ENCODE measurements around the gene MAP3K4.
A peak's percentile ranks its signal among the peaks of the same experiment; 100 is the strongest.

Gene MAP3K4

DNA sequence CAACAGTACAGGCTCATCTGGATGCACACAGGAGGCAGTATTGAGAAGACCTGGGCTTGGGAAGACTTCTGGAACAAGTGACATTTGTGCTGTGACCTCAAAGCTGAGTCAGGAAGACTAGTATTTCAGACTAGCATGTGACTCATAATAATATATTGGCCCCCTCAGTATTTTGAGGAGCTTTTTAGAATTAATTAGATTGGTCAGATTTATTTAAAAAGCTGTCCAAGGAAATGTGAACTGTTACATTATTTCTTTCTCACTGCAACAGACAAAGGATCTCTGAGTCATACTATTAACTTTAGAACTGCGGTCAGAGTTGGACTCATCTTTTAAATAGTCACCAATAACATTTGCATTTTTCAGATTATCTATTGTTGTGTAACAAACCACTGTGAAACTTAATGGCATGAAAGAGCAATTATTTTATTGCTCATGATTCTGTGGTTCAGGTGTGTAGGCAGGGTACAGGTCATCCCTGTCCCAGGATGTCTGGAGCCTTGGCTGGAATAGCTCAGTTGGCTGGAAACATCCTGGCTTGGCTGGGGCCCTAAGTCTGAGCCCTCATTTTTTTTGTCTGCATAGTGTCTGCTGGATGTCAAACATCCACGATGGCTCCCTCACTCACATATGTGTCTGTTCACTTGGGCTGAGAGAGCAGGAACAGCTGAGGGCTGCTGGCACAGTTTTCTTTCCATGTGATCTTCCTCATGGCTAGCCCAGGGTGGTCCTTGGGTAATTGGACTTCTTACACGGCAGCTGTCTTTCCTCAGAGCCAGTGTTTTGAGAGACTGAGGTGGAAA, 46.9 kb downstream of the MAP3K4 start:
- peak; percentile 9 to 49 (median 42) for DNase-seq

DNA sequence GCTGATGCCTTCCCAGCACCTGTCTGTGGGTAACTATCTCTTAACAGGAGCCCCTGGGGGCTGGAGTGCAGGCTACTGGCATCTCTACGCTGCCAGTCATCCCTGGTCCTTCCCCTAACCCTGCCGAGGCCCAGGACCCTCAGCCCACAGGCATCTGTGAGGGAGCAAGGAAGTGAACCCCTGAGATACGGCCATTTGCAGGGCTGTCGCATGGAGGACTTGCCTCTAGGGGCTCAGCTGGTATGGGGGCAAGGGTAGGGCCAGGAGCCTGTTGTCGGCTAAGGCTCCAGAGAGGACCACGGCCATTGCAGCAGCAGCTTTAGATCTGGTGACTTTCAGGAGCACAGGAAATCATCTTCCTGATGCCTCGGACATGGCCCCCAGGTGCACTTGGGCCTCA, 49.7 kb downstream of the MAP3K4 start:
- no peak for DNase-seq

DNA sequence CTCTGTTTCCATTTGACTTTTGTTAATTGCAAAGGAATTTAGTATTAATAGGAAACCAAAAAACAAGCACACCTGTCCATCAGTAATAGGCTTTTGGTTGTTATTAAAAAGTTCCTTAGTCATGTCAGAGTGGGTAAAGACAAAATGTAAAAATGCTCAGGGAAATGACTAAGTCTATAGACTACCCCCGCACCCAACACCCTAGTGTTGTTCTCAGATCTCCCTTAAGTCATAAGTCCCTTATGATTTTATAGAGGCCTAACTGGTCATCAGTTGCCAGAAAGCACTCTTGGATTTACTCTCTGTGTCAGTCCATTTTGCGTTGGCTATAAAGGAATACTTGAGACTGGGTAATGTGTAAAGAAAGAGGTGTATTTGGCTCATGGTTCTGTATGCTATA, 52.8 kb downstream of the MAP3K4 start:
- no peak for DNase-seq

DNA sequence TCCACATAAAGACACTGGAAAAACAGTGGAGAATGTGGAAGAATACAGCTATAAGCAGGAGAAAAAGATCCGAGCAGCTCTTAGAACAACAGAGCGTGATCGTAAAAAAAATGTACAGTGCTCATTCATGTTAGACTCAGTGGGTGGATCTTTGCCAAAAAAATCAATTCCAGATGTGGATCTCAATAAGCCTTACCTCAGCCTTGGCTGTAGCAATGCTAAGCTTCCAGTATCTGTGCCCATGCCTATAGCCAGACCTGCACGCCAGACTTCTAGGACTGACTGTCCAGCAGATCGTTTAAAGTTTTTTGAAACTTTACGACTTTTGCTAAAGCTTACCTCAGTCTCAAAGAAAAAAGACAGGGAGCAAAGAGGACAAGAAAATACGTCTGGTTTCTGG, 57.1 kb downstream of the MAP3K4 start:
- no peak for DNase-seq

DNA sequence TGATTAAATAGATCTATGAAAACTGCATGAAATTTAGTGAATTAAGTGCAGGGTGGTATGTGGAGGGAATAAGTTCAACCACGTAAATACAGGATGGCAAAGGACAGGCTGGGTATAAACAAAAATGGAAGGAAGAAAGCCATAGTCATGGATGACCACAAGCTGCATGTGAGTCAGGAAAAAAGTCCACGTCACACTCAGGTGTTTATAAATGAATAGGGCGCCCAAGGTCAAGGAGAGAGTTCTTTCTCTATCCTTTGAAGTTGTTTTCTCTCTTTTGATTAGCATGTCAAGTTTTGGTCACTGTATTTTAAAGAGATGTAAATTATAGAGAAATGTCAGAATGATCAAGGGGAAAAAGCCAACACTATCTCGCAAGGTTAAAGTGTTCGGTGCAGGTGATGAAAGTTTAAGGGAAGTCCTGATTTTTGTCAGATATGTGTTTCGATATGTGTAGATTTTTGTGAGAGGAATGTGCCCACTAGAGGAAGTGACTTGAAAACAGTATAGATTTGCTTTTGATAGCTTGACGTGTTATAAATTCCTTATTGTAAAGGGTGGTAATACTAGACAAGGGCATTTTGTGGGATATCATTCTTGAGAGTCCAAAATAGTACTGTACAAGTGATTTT, 58.7 kb downstream of the MAP3K4 start:
- no peak for DNase-seq

DNA sequence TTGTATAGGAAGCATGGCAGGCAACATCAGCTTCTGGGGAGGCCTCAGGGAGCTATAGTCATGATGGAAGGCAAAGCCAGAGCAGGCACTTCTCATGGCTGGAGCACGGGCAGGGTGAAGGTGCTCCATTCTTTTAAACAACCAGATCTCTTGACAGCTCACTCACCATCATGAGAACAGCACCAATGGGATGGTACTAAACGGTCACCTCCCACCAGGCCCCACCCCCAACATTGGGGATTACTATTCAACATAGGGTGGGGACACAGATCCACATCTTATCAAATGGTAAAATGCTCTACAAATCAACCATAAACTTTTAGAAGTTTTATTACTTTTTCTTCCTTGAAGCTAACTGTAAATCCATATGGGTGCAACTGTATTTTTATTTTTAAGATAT, 61.5 kb downstream of the MAP3K4 start:
- DNase-seq, result no peak

DNA sequence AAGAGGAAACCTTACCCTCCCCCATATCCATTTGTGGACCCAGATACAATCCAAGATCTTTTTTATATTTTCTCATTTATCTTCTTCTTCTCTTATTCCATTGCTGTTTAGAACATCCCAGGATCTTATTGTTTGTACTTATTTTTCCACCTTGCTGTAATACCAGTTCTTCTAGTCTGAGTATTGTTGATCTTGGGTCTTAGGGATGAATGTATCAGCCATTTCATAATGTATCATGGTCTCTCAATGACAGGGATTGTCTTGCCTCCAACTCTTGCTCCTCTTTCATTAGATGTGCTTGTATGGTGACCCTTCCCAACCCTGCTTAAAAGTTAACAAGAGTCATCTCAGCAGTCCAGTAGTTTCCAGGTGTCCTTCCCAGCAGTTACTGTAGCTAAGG, 63.3 kb downstream of the MAP3K4 start:
- DNase-seq, result no peak

DNA sequence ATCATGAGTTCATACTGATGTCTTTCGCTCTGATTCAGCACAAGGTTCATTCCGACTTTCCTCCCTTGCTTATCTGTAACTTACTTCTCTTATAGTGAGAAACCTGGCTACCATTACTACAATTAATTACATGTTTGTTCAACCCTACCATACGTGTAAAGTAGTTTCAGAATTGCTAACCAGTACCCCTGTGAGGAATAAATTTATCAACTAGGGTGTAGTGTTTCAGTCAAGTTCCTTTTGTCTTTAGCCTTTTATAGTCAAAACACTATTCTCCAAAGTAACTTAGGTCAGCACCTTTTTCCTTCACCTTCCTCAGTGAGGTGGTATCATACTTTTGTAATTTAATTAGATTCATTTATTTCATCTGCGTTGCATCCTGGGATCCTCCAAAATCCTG, 64.9 kb downstream of the MAP3K4 start:
- DNase-seq, result no peak

DNA sequence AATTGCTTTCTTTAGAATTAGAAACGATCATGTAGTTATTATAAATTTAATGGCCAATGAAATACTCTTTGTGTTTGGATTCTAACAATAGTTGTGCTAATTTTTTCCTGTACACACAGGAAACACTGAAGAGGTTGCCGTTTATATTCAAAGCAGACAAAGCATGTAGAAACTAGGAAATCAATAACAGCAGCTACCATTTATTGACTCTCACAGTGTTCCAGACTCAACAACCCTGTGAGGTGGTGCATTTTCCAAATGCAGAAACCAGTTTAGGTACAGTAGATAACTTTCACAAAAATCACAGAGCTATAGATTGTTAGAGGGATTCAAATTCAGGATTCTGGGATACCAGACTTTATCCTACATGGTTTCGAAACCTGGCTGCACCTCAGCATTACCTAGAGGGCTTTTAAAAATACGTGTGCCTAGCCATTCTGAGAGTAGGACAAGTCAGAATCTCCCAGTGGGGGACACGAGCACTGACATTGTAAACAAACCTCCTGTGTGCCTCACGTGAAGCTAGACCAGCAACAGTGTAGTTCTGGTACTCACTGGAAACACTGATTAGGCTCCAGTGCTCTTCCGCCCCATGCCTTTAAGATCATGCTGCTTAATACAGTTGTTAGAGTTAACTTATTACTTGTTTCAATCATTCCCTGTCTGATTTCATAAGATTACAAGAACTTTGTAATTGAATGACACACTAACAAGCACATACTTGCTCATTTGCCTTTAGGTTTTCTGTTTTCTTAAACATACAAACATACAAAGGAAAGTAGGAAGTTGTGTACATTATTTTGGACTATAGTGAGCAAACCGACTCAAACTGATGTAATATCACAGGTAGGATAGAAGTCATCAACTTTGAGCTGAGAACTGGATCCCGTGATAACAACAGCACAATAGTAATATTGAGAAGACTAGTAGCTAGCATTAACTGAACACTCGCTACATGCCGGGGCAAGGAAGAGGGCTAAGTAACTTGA, 65.8 kb downstream of the MAP3K4 start:
- no peak for DNase-seq

DNA sequence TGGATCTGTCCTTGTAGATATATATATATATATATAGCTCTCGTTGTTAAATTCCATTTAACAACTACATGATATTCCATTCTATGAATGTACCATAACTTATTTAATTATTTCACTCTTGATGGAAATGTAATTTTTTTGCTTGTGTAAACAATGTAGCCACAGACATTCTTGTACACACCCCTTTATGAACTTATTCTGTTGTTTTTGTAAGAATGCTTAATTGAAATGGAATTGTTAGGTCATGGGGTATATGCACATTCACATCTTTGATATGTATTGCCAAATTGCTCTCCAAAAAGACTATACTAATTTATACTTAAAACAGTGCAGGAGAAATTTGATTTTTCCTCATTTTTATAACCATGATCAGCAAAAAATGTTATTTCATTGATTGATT, 67.2 kb downstream of the MAP3K4 start:
- no peak for DNase-seq

DNA sequence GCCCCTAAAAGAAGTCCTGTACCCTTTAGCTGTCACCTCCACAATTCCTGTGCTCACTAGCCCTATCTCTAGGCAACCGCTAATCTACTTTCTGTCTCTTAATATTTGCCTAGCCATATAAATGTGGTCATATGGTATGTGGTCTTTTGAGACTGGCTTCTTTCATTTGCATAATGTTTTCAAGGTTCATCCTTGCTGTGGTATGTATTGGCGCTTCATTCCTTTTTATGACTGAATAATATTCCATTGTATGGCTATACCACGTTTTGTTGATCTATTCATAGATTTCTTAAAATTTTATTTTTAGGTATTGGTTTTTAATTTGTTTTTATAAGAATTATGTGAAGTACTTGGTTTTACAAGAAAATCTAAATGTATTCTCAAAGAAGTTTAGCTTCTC, 70.0 kb downstream of the MAP3K4 start:
- no peak for DNase-seq

DNA sequence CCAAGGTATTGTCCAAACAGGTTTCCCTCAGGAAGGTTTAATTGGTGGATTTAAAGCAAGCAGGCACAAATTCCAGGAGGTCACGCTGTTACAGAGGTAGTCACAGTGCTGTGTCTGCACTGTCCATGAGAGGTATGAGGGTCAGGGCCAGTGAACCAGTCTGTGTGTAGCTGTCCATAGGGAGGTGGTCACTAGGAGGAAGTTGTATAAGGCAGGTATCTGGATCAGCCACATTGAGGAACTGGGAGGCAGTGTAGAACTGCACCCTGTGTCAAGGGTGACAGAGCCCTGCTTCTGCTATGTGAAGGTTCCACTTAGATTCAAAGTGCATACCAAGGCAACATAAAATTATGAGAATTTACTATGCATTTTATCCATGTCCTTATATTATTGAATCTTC, 73.3 kb downstream of the MAP3K4 start:
- DNase-seq, result no peak

DNA sequence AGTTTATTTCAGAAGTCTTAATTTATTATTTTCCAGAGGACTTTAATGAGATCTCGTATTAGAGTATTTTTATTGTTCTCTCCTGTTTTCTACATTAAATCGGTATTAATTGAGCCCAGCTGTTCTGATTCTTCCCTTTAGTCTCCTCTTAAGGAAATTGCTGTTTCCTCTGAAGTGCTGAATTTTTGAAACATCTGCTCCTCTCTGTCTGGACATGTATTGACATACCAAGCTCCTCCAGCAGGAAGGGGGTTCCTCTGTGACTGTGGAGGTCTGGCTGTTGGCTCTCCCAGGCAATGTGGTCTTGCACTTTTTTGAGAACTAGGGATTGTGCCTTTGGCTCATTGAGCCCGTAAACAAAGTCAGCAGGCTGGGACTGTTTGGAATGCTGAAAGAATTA, 74.9 kb downstream of the MAP3K4 start:
- DNase-seq, result no peak

DNA sequence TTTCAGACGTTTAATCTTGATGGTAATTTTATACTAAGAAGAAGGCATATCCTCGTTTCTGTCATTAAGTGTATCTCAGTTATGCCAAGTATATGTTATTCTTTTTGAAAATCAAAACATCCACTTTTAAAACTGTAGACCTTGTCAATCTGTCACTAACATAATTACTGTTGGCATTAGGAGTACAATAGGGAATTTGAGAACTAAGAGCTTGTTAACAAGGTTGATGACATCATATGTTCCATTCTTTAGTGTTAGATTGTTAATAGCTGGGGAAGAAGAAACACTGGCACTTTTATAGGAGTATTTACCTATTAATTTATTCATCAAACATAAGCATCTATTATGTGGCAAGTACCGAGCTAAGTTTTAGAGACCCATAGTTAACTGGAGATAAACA, 76.2 kb downstream of the MAP3K4 start:
- no peak for DNase-seq

DNA sequence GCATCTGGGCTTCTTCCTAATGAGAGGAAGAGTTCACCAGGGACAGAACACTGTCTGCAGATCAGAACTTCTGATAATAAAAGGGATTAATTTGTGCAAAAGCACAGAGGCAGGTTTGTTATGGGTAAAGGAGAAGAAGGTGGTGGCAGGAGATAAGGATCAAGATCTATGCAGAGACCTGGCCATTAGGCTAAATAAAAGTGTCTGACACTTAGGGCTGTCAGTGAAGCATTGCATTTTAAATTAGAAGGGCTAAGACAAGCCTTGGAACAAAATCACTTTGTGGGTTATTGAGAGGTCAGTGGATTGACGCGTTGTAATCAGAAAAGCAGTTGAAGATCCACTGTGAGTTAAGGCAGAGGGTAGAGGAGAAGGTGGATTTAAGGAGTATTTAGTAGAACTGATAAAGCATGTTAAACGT, 76.8 kb downstream of the MAP3K4 start:
- DNase-seq, result no peak

DNA sequence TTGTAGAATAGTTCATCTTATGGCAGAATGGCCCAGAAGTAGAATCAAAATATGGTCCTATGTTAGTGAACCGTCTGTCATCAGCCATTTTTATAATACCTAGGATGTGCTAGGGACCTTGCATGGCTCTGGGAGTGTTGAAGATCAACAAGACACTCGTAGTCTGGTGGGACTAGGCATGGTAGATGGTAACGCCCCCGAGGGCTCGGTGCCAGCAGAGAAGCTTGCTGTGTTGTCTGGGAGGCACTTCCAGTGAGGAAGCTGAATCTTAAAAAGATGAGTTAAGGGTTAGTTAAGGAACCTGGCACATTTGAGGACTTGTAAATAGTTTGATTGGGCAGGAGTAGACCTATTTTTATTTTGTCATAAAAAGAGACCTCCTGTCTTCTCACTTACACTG, 82.4 kb downstream of the MAP3K4 start:
- no peak for DNase-seq

DNA sequence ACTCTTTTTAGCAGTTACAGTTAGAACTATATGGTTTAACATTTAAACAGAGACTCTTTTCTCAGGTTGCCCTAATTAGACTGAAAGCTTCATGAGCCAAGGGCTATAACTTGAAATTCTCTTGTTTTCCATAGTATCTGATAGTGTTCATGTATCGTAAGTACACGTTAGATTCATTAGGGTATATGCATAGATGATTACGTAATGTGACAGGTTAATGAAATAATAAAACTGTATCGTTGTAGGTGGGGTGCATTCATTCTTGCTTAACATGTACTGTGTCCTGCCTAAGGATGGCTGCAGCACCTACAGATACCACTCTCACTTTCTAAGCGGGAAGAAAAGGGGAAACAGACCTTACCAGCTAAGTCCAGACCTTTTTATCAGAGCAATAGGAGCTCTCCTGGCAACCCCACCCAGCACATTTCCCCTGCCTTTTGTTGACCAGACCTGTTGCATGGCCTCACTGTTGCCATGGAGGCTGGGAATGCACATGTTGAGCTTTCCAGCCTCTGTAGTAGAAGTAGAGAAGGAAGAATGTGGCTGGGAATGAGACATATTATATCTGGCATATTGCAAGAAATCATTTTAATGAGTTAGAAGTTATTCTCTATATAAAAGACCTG, 83.0 kb downstream of the MAP3K4 start:
- no peak for DNase-seq

DNA sequence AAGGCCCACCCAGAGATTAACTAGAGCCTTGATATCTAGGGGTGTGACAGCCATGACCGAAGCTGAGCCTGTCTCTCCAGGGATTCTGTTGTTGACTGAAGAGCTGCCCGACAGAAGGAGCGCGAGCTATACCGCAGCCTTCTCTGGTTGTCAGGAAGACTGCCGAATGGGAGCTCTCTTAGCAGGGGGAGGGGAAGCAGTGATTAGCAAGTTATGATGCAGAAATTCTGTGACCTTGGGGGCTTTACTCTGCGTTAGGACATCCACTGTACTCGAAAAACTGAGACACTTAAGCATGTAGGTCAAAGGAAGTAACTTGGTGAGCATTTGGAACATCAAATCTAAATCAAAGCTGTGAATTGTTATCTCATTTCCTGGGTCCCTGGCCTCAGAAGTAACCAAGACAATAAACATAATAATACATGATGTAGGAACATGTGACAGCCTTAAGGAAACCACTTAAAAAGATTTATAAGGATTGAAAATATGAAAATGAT, 84.7 kb downstream of the MAP3K4 start:
- no peak for DNase-seq

DNA sequence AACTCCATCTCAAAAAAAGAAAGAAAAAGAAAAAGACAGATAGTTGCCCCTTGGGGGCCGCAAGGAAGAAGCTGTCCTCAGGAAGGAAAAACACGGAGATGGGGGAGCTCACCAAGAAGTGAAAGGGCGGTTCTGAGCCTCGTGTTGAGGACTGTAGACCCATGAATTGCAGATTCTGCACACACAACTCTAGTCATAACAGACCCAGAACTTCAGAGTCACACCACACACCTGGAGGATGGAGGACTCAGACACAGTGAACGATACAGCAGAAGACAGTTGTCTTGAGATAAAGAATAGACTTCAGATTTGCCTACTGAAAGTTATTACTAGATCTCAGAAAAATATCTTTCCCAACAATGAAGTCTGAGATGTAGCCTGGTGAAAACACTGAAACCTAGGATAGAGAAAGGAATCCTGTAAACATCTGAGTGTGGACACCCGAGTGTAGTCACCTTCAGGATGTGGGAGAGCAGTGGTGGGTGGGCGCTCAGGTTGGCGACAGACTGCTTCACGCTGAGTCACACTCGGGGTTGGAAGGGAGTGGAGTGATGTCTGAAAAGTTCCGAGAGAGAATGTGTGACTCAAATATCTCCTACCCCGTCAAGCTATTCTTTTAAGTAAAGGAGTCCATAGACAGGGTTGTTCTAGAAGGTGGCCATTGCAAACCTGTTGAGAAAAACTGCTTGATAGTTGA, 88.1 kb downstream of the MAP3K4 start:
- DNase-seq, result peak in 1 of 3 donors; percentile 35

DNA sequence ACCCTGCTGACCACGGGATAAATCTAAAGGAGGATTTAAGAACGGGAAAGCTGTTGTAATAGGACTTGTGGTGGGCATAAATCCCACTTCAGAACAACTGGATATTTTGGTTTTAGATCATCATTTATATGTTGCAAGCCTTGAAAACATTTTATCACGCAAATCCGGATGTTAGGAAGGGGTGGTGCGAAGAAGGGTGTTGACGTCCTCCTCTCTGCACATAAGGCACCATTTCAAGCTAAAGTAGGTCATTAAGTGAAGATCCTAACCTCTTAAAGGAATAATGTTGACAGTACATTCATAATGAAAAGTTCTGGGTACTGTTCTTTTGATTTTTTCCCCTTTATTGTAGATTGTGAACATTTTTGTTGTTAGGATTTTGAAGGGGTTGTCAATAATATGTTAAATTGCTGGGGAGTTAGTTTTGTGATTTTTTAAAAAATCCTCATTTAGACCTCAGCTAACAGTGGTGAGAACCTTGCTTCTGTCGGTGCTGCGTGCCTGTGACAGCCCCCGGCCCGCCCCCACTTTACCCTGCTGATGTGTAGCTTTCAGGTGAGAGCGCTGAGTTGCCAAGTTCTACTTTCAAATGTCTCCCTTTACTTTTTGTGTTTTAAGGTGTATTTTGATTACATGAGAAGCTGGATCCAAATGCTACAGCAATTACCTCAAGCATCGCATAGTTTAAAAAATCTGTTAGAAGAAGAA, 88.8 kb downstream of the MAP3K4 start:
- no peak for DNase-seq

DNA sequence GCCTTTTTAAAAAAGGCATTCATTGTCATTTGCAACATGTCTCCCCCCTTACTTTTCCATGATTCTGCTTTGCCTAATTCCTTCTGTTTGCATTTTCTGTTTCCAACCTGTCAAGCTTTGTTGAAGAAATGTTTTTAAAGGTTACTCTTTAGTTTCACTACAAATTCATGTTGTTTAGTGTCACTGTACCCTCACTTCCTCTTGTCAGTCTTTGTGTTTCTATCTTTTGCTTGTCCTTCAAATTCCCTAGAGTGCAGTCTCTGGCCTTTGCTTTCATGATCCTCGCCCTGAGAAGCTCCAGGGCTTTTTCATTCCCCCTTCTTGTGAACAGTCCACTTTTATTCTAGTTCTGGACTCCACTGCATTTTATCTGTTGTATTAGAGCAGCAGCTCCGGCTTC, 90.6 kb downstream of the MAP3K4 start:
- DNase-seq, result no peak

DNA sequence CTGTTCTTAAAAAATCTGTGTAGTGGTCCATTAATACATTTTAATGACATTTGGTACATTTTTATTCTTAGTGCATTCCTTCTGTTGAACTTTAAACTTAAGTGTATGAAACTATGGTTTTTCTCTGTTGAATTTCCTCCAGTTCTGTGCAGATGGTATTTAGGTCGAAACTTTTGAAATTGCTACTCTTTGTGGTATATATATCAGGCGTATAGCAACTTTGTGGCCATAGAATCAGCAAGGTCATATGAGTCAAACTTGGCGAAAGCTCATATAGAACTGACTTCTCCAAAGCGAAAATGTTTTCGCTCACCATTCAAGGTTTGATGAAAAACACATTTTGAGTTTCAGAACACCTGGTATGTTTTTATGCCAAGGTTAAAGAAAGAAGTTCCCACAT, 93.7 kb downstream of the MAP3K4 start:
- DNase-seq, result no peak

Data from suppressor macrophage treated with lipopolysaccharide for 1 hour (primary cell).